Retinal pigment epithelial cell (primary cell): Measurements from ENCODE around the gene RAF1.
A peak's percentile ranks its signal among the peaks of the same experiment; 100 is the strongest.

Experiments
- DNase-seq: peaks from one replicate; pipeline ENCODE4 v3.0.0-alpha.2; 2010; ENCODE audit warnings: low read depth
- H3K4me3 ChIP-seq: 2 replicates; pipeline ENCODE4 v1.5.1; 2011; ENCODE audit warnings: mild to moderate bottlenecking, low read length, control low read depth, moderate library complexity
- CTCF ChIP-seq: conservative IDR thresholded peaks from 2 replicates; pipeline ENCODE4 v1.5.1; 2011; ENCODE audit warnings: low read depth, low read length, control low read depth, inconsistent platforms

RAF1 gene

DNA sequence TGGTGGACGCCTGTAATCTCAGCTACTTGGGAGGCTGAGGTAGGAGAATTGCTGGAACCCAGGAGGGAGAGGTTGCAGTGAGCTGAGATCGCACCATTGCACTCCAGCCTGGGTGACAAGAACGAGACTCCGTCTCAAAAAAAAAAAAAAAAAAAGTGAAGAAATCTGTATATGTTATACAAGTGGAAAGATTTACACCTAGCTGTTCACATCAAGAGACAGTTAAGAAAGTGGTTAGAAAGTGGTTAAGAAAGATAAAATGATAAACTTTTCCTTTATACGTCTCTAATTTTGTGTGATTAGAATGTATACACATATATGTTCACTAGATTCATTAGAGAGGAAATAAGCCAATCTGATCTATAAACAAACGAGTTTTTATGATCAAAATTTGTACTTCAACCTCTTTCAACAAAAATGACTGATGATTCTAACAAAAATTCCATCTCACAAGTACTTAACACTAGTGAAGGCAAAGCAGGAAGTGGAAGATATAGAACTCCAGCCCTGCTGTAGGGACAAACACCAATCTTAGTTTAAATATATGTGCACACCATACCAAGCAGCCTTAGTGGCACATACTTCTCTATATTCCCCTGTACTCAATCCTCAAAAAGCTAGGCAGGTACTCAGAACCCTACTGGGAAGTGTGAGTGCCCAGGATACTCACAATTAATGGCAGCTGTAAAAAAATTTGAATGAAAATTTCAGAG, 51.2 kb downstream of the RAF1 start:
- no peak for TF ChIP-seq CTCF
- no peak for DNase-seq
- no peak overlapping the region for H3K4me3 ChIP-seq

GRCh38 chr3:12611117-12611516, 52.8 kb downstream of the RAF1 start:
- TF ChIP-seq CTCF = no peak
- no peak for DNase-seq

GRCh38 chr3:12608376-12608775, 55.5 kb downstream of the RAF1 start:
- H3K4me3 ChIP-seq = no peak overlapping the region
- TF ChIP-seq CTCF = no peak
- no peak for DNase-seq

More at GRCh38 chr3:12611117-12611516, 52.8 kb downstream of the RAF1 start:
- no peak overlapping the region for H3K4me3 ChIP-seq

DNA sequence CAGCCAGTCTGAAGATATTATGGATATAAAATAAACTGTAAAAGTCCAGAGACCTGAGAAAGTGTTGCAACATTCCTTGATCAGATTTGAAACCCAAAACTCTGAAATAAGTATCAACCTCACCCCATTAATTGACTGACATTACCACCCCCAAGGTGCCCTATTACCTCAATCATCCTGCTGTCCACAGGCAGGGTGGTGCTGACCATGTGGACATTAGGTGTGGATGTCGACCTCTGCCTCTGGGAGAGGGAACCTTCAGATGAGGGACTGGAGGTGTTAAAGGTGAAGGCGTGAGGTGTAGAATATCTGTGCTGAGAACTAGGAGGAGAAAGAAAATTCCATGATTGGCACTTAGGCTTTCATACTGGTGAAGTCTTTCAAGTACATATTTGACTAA, 59.9 kb downstream of the RAF1 start:
- H3K4me3 ChIP-seq = no peak overlapping the region
- DNase-seq = no peak
- no peak for TF ChIP-seq CTCF

DNA sequence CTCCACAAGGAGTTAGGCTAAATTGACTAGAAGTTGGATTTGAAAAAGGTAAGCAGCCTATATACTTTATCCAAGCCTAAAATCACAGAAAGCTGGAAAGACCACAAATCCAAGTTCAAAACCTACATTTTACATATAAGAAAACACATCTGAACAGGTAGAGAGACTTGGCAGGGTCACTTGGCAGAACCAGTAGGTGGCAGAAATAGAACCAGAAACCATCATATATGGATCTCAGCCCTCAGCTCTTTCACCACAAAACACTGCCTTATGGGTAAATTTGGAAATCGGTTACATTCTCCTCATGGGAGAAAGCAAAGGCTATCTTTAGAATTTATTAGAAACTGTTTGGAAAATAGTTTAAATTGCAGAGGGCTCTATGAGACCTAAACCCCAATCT, 62.8 kb downstream of the RAF1 start:
- TF ChIP-seq CTCF = peak; percentile 20
- H3K4me3 ChIP-seq = no peak overlapping the region
- DNase-seq = no peak

DNA sequence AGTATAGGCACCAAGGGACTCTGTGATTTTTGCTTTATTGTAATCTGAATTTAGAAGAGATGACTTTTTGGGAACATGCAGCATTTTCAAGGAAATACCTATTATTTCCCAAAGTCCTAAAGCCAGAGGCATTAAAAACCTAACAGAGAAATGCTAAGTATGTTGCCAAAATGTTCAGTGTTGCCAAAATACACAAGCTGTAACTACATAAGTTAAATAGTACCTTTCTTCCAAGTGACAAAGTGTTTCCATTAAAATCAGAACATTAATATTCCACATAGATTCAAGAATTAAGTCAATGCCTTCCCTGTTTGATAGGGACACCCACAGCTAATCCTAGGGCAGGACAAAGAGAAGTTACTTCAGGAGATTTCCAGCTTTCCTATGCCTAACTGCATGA, 65.0 kb downstream of the RAF1 start:
- no peak for DNase-seq
- H3K4me3 ChIP-seq = no peak overlapping the region
- TF ChIP-seq CTCF = no peak

DNA sequence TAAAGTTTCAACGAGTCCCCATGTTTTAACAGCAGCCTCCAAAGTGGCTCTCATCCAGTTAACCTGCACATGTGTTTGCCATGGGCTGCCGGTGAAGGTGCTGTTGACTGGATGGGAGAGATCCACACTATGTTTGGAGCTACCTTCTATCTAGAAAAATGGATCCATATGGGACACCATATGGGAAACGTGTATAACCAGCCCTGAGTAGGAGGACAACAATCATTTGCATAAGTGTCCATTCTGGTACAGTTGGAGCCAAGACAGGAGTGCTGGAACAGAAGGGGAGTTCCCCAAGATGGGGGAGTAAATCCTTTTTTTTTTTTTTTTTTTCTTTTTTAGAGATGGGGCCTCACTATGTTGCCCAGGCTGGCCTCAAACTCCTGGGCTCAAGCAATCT, 70.4 kb downstream of the RAF1 start:
- no peak overlapping the region for H3K4me3 ChIP-seq
- no peak for TF ChIP-seq CTCF
- no peak for DNase-seq
